Testis (tissue), 3 donors: ENCODE data around the gene ZNF497. TPM values are rescaled to one million over a fixed set of nuclear protein-coding genes. Genes with fewer than 3 reads are reported as not detected.
A peak's percentile ranks its signal among the peaks of the same experiment; 100 is the strongest.
"Not testable (repeated sequence)": the region's sequence is repeated elsewhere in the genome, so short reads cannot be mapped to it uniquely, and the experiment has no call there.

Experiments used
- DNase-seq: peaks from one replicate; pipeline ENCODE4 v3.0.0-alpha.2; 2019
- H3K27ac ChIP-seq, 2 donors: fragments of 200-600 bp; sonication (generic); one replicate each; pipeline ENCODE4 v1.5.1; 2019
- H3K27me3 ChIP-seq: fragments of 200-600 bp; sonication (generic); one replicate; pipeline ENCODE4 v1.5.1; 2019
- H3K36me3 ChIP-seq: fragments of 200-600 bp; sonication (generic); one replicate; pipeline ENCODE4 v1.5.1; 2017; ENCODE audit warnings: low read depth; ENCODE audit errors: missing control alignments
- H3K4me1 ChIP-seq: fragments of 200-600 bp; sonication (generic); one replicate; pipeline ENCODE4 v1.5.1; 2019
- H3K4me3 ChIP-seq, 2 donors: fragments of 200-600 bp; sonication (generic); one replicate each; pipeline ENCODE4 v1.5.1; 2017 to 2019
- H3K9me3 ChIP-seq: fragments of 200-600 bp; sonication (generic); one replicate; pipeline ENCODE4 v1.5.1; 2017
- CTCF ChIP-seq, 3 experiments: fragments of 450-650 bp in 2 of 3; fragments of 200-600 bp in 1 of 3; sonication (generic) in 1 of 3; IDR thresholded peaks; one replicate each; pipeline ENCODE4 v1.5.1; 2016 to 2019; ENCODE audit warnings: antibody characterized with exemption in 3 of 3, mild to moderate bottlenecking in 2 of 3, moderate library complexity in 1 of 3
- POLR2A ChIP-seq: fragments of 450-650 bp; IDR thresholded peaks from one replicate; pipeline ENCODE4 v1.6.1; 2017; ENCODE audit warnings: antibody characterized with exemption, mild to moderate bottlenecking, moderate library complexity
- WGBS, 2 donors: methylation state at CpG; one replicate each; pipeline ENCODE4 v1.1.5; 2018; 5-methylcytosine and 5-hydroxymethylcytosine counted together
- intact Hi-C: fragments of 100-400 bp; cut with DNase I; formaldehyde crosslinking; loops from one replicate; pipeline ENCODE4 v1.15.1; 2023; ENCODE audit warnings: low total_unique reads
- polyA plus RNA-seq: library from polyadenylated mRNA; stranded (reverse); fragments of 350-450 nt; fragmentation: Illumina TruSeq; extraction: RNeasy Lipid Tissue Mini Kit (QIAGEN cat#74804); gene quantifications from one replicate; pipeline ENCODE4 v1.2.3, GENCODE V29; 2014; ENCODE audit warnings: low read depth, low replicate concordance; ENCODE audit not compliant: insufficient read depth
- total RNA-seq, 2 donors: library from RNA; depleted of rRNA; stranded (reverse); fragments of >200 nt; gene quantifications; one replicate each; pipeline ENCODE4 v1.2.3, GENCODE V29; 2016

ZNF497 gene
- total and polyA plus RNA-seq, 3 donors from 2014 or later = 2.6 to 10.7 (median 10.3) TPM

- peaks cover 4% of the 10 kb centered on the region for H3K4me1 ChIP-seq
- intact Hi-C loops = no loop called here
- no peaks in the 10 kb centered on the region for H3K9me3 ChIP-seq
- 96% methylated on average over 7 of the region's 7 CpGs for WGBS, 2 donors
- H3K27ac ChIP-seq = no peak overlapping the region
- no peak for TF ChIP-seq CTCF (IDR thresholded peaks at IDR 0.05)
- H3K27me3 ChIP-seq = no peaks in the 10 kb centered on the region
- no peak for DNase-seq
- H3K36me3 ChIP-seq = no peaks in the 10 kb centered on the region
- H3K4me3 ChIP-seq = no peak overlapping the region
These were observed 51.1 kb downstream of the ZNF497 start for GRCh38 chr19:58311345-58311865.

- peak in 2 of 3 experiments; percentile 39 to 41 for TF ChIP-seq CTCF (IDR thresholded peaks at IDR 0.05)
- H3K27ac ChIP-seq, intact Hi-C loops, H3K4me3 ChIP-seq, H3K36me3 ChIP-seq, H3K27me3 ChIP-seq, H3K9me3 ChIP-seq: not testable (repeated sequence)
- DNase-seq = peak; percentile 60
- 62 to 71% methylated on average over 13 of the region's 13 CpGs for WGBS, 2 donors
- peaks cover 11% of the 10 kb centered on the region for H3K4me1 ChIP-seq
These were observed 51.9 kb downstream of the ZNF497 start for GRCh38 chr19:58310685-58311084.

- intact Hi-C loops = no loop called here
- H3K4me1 ChIP-seq = peaks cover 11% of the 10 kb centered on the region
- TF ChIP-seq CTCF (IDR thresholded peaks at IDR 0.05) = no peak
- TF ChIP-seq POLR2A = no peak
- DNase-seq = no peak
- H3K27me3 ChIP-seq = no peaks in the 10 kb centered on the region
- H3K4me3 ChIP-seq = no peak overlapping the region
- H3K27ac ChIP-seq = no peak overlapping the region
- WGBS, 2 donors = 88 to 94% methylated on average over 4 of the region's 4 CpGs
- no peaks in the 10 kb centered on the region for H3K9me3 ChIP-seq
- no peaks in the 10 kb centered on the region for H3K36me3 ChIP-seq
These were observed 54.8 kb downstream of the ZNF497 start for GRCh38 chr19:58307736-58308135.

GRCh38 chr19:58305932-58306323 is 56.6 kb downstream of the ZNF497 start:
- intact Hi-C loops = no loop called here

More at GRCh38 chr19:58305932-58306323, 56.6 kb downstream of the ZNF497 start:
- DNase-seq = no peak
- no peak for TF ChIP-seq POLR2A
- TF ChIP-seq CTCF (IDR thresholded peaks at IDR 0.05) = no peak
- no peaks in the 10 kb centered on the region for H3K27me3 ChIP-seq
- H3K36me3 ChIP-seq = no peaks in the 10 kb centered on the region
- H3K4me1 ChIP-seq = peaks cover 11% of the 10 kb centered on the region
- WGBS, 2 donors = 48 to 54% methylated on average over 12 of the region's 12 CpGs
- no peaks in the 10 kb centered on the region for H3K9me3 ChIP-seq
- H3K27ac ChIP-seq = peak overlapping the region; percentile 61 to 81
- H3K4me3 ChIP-seq = peak overlapping the region; percentile 92 to 99
